8988T (cell line): ENCODE data around the gene YES1.

Experiments used
- DNase-seq: peaks from one replicate; pipeline ENCODE4 v3.0.0; 2011

YES1 gene

DNA sequence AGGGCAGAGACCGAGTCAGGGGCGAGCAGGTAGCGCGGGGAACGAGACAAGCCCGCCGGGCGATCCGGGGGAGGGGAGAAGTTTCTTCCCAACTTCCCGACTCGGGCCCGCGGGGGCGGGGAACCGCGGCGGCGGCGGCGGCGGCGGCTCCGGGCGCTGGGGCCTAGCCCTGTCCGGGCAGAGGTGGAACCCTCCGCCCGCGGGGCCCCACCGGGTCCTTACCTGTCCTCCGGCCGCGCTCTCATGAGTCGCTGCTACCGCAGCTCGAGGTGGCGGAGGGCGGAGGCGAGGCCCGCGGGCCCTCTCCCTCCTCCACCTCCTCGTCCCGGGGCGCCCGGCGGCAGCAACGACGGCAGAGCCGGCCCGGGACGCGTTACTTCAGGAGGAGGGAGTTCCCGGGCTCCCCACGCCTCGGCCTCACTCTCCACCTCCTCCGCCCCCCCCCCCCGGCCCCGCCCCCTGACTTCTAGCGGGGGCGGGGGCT lies at the start of gene YES1:
Gene YES1, minus strand, starts transcription at position 351 of the 484 bp plus-strand sequence. CDS start 55,415 bp downstream, outside the sequence.
- peak; percentile 18 for DNase-seq

DNA sequence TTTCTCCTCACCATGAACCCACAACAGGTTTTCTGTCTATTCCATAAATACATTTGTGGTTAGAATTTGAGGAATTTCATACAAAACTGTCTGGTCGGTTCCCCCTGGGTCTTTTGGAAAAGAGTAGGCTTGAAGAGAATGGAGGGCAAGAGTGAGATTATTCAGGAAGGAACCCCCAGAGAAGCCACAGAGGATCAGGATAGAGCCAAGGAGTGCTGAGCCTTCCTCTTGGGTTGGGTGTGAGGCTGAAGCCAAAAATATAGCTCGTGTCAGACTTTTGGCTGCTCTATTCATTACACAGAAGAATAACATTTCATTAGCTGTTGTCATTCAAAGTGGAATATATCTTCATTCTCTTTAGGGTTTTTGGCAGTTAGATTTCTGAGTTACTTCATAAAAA lies 45.9 kb upstream of the YES1 start:
- DNase-seq, result no peak

DNA sequence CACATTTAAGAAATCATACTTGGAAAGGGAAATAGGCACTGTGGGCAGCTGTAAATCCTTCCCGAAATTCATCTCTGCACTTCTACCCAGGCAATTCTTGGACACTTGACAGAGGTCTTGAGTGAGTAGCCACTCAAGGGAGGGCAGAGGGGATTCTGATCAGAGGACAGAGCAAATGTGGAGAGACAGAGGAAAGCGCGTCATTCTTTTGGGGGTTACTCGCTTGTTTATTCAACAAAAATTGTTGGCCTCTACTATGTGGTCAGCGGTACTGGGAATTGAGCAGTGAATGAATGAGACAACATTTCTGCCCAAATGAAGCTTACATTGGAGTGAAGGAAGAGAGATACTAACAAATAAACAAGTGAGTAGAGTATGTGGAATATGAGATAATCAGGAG lies 41.4 kb upstream of the YES1 start:
- no peak for DNase-seq

DNA sequence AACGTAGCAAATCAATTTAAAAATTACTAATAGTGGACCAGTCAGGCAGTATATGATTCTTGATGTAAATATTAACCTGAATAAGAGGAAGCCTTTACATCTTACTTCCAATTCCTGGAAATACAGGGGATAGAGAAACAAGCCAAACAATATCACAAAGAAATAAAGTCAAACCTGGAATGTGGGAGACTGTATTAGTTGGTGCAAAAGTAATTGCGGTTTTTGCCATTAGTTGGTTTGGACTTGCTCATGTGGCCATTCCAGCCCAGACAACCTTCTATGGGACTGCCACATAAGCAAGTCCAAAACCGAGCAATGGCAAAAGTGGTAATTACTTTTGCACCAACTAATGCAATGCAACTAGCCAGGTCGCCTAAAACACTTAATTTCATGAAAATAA lies 38.9 kb upstream of the YES1 start:
- no peak for DNase-seq

DNA sequence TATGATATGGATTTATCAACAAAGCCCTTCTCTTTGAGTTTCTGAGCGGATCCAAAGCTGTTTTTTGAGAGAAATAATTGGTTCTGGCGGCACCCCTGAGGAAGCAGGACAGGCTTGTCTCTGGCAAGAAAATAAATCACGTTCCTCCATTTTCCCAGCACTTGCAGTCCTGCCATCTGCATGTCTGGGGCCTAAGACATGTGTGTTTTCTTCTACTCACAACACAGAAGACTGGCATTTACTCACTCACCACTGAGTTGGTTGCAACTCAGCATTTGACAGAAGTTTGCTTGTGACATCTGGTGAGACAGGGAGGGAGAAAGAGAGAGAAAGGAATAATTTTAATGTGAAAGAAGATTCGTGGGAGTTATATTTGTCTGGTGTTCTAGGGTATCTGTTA lies 37.0 kb upstream of the YES1 start:
- no peak for DNase-seq

DNA sequence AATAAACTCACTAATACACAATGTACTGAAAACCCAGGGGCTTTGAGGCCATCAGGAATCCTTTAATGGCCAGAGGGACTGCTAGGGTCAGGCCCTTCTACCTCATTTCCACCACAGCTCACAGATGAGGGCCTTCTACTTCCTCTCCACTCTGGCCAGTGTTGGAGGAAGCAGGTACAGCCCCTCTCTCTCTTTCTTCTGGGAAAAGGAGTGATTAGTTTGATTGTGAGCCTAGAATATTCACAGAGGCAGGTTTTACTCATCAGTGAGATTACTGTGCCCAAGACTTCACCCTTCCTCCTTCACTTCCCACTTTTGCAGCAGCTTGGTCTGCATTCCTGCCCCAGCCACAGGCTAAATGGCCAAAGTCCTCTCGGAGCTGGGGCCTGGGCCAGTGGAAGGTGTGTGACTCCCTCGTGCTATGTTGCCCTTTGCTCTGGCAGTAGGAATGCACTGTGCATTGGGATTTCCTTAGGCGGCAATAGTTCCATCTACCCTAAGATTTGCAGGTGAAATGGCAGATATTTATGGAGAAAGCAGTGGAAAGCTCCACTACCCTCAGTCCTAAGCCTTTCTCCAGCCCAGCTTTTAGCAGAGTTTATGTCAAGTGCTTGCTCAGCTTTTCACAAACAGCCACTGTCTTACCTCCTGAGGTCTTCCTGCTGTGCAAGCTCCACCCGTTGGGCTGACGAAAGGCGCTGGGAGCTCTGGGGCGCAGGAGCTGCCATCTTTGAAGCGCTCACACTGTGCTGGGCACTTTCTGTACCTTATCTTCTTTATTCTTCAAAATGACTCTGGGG lies 36.2 kb upstream of the YES1 start:
- no peak for DNase-seq

DNA sequence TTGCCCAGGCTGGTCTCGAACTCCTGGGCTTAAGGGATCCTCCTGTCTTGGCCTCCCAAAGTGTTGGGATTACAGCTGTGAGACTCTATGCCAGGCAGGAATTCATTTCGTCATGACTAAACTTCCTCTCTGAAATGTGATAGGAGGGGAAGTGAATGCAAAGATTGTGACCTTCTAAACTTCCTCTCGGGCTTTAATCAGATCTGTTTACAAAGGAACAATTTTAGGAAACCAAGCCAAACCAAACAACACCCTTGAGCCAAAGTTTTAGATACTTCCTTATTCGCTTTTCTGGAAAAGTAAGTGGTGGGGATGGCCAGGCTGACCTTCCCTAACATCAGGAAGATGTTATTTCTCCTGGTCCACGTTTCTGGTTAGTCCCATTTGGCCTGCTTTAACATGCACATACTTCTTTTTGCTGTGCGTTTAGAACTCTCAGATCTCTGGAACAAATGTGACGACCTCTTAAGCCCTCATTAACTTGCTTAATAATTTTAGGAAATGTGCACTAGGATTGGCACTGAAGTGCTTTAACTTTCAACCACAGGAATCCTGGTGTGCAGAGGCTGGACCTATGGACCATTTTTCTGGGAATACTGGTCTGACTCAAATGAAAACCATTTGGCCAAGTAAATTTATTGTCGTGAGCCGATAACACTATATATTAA lies 33.2 kb upstream of the YES1 start:
- no peak for DNase-seq

DNA sequence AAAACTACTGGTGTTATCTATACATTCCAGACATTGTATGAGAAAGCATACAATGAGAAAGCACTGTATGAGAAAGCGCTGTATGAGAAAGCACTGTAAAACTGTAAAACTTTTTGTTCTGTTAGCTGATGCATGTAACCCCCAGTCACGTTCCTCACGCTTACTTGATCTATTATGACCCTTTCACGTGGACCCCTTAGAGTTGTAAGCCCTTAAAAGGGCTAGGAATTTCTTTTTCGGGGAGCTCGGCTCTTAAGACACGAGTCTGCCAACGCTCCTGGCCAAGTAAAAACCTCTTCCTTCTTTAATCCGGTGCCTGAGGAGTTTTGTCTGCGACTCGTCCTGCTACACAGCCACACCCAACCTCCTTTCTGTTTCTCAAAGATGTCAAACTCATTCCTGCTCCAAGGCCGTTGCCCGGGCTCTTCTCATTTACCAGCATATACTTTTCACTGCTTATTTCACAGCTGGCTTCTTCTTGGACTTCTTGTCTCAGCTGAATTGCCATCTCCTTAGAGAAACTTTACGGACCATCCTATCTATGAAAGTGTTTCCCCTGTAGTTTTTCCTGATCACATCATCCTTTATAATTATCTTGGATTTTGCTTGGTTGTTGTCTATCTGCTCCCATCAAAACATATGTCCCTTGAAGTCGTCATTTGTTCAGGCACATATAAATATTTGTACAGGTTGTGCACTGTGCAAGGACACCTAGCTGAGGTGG lies 29.8 kb upstream of the YES1 start:
- no peak for DNase-seq

DNA sequence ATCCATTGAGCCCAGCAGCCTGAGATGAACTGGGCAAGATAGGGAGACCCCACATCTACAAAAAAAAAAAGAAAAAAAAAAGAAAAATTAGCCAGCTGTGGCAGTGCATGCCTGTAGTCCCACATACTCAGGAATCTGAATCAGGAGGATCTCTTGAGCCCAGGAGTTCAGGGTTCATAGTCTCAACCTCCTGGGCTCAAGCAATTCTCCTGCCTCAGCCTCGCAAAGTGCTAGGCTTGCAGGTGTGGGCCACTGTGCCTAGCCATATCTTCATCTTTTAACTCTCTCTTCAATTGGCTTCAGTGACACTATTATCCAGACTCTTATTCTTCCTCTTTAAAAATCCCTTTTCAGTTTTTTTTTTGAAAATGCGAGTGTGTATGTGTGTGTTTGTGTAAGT lies 28.5 kb upstream of the YES1 start:
- DNase-seq, result no peak

DNA sequence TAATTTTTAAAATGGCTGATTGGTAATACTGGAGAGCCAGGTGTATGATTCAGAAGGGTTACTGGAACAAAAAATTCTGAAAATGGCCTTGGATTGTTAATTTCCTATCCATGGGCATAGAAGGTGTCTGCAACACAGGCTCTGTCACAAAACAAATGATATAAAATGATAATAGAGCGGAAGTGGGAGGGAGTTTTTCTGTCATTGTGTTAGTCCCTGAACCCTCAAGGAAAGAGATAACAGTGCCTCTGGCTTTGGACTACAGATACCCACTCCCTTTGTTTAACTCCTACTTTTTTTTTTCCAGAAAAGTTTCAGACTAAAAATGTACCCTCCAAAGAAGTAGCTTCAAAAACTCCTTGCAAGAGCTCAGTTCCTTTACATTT lies 28.0 kb upstream of the YES1 start:
- no peak for DNase-seq

DNA sequence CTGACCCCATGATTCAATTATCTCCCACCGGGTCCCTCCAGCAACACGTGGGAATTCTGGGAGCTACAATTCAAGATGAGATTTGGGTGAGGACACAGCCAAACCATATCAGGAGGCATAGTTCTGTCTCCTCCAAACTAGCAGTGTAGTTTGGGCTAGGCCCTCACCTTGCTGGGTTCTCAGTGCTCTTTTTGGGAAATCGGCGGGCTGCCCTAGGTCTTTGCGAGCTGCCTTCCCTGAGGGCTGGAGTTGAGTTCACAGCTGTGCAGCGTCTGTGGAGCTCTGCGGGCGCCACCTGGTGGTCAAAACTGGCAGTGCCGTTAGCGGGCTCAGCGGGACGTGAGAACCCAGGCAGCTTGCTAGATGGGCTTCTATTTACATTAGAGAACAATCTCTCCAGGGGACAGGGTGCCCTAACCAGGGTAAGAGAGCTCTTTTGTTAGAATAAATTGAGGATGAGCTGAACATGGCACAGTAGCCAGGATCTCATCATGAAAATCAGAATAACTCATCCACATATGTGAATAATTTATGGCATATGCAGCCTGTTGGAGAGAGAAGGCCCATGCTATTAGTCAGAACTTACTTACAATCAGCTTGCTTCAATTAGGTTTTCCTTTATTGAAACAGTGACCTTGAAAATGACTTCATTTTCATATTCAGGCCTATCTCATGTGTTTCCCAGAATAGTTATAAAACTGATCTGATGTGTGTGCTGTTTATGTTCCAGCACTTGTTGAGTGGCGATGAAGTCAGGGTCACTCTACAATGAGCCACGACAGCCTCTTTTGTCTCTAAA lies 27.4 kb upstream of the YES1 start:
- peak; percentile 84 for DNase-seq

DNA sequence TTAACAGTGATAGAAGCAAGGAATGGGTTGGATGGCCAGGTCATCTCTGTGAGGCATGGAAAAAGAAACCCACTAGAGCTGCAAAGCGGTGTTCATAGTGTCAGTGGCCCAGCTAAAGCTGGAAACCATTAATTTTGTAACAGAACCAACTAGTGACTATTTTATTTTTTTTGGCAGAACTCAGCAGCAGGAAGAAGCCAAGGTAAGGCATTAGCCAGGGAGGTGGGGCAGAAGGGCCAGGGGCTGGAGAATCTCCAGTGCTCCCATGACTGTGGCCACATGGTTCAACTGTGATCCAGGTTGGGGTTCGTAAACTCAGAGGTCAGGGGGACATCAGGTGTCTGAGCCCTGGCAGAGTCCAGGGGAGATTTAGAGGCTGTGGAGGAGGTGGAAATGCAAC lies 25.9 kb upstream of the YES1 start:
- DNase-seq, result no peak

DNA sequence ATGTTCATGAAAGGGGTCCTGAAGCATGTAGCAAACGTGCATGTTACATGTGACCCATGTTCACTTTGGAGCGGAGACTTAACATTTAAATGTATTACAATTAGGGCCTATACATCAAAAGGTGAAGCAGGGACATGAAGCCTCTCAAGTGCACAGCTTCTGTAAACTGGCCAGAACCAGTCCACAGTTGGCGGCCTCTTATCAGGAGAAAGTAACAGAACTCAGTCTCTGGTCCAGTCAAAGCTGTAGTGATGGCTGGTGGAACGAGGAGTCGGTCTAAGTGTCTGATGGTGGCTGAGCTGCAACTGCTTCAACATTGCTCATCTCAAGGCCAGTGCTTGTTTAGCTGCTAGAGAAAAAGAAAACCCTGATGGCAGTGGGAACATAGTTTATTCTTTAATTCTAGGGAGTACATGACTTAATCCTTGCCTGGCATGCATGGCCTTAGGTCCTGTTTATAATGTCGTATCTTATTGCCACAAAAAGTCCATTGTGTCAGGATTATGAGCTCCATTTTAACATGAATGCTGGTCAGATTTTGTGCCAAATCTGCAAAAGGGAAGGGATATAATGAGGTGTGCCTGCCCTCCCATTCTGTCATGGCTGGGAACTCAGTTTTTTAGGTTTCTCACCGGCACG lies 22.2 kb upstream of the YES1 start:
- DNase-seq, result no peak

DNA sequence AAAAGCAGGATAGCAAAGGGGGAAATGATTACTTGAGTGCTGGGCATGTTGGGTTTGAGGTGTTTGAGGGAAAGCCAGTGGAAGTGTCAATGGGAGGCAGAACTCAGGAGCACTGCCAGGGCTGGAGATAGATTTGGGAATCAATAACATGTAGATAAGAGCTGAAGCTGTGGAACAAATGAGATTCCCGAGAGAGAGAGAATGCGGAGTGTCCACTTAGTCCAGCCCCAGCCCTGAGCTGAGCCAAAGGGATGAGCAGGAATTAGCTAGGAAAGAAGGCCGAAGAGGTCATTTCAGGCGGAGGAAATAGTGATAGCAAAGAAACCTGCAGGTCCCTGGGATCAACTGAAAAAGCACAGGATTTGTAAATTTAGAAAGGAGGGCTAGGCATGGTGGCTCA lies 21.2 kb upstream of the YES1 start:
- DNase-seq, result no peak

DNA sequence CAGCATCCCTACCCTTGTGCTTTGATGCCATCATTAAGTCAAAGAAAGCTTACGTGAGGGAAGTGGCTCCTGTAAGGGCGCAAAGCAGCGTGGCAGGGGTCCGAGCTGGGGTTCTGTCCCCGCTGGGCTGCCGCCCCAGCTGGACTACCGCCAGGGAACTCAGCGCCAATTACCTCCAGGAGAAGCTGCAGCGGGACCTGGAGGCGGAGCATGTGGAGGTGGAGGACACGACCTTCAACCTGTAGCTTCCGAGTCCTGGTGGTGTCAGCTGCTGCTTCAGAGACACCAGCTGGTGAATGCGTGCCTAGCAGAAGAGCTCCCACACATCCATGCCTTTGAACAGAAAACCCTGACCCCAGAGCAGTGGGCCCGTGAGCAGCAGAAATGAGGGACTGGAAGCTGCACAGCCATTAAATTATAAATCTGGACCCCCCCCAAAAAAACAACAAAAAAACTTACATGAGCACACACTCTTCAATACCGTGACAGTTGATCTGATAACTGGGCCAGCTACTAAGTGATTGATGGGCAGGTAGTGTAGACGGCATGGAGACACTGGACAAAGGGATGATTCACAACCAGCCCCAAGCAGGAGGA lies 20.1 kb upstream of the YES1 start:
- no peak for DNase-seq

DNA sequence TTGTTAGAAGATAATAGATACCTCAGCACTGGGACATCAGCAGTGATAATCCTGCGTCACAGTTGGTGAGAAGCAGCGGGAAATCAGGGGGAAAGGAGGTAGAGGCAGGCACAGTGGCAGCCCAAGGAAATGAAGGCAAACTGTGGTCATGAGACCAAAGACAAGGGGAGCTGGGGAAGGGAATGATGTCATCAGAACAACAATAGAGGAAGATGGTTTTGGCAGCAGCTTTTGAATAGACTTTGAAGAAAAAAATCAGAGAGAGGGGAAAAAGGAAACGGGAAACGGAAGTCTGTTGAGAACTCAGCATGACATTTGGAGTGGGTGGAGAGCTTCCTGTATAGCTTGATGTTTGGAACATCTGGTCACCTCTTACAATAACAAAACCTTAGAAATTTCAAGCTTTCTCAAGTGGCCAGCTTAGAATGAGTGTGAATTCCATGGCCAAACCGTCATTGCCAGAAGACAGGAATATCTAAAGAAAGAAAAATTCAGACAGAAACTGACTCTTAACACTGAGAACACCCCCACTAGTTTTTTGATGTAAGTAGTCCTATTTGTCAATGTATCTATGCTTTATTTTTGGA lies 18.4 kb upstream of the YES1 start:
- DNase-seq, result no peak

DNA sequence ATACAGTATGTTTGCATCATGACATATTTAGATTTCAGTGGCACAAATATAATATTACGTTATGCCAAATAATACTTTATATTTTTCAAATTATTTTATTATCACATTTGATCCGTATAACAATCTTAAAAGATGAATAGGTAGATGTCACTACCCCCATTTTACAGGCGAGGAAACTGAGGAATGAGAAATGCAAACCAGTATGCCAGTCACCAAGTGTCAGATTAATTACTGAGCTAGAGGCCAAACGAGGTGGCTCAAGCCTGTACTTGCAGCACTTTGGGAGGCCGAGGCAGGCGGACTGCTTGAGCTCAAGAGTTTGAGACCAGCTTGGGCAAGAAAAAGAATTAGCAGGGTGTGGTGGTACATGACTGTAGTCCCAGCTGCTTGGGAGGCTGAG lies 17.4 kb upstream of the YES1 start:
- DNase-seq, result no peak

DNA sequence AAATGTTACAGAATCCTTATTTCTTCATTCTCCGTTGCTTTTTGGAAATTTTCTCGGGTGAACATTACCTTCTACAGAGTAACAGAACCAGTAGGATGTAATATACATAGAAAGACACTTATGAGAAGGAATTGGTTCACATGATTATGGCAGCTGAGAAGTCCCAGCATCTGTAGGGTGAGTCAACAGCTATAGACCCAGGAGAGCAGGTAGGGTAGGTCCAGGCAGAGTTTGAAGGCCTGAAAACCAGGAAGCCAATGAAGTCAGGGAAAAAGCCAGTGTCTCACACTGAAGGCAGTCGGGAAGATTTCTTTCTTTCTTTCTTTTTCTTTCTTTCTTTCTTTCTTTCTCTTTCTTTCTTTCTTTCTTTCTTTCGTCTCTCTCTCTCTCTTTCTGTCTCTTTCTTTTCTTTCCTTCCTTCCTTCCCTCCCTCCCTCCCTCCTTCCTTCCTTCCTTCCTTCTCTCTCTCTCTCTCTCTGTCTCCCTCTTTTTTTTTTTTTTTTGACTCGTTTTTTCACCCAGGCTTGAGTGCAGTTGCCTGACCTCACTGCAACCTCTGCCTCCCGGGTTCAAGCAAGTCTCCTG lies 15.1 kb upstream of the YES1 start:
- DNase-seq, result no peak

DNA sequence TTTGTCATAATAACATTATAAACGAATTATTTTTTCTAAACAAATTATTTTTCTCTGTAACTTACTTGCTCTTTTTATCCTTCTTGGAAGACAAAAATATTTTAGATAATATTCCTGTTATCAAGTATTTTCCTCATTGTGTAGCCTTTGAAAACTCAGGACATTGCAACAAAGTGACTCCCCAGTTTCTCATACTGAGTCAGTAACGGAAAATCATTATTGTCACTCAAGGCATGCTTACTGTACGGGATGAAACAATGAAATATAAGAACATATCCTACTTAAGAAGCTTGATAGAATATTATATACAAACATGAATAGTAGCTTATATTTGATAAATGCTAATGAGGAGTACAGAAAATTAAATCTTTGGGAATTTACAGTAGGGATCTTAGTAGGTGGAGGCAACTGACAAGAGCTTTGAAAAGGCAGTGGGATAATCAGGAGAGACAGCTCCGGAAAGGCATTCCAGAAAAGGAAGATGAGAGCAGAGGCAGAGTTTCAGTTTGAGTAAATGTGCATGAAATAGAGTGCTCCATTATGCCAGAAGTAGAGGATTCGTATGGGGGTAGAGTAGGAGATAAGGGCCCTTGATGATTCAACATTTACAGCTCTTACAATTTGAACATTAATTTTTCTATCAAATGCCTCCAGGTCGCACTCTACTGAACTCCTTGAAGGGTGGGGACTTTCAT lies 14.0 kb upstream of the YES1 start:
- no peak for DNase-seq

DNA sequence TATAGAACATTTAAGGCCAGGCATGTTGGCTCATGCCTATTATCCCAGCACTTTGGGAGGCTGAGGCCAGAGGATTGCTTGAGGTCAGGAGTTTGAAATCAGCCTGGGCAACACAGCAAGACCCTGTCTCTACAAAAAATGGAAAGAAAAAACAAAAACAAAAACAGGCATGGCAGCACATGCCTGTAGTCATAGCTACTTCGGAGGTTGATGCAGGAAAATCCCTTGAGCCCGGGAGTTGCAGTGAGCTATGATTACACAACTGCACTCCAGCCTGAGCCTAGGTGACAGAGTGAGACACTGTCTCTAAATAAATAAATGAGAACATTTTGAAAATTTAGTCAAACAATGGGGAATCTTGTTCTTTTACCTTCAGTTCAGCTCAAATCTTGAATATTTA lies 12.1 kb upstream of the YES1 start:
- DNase-seq, result no peak
